HG03378 (cell line): Measurements from ENCODE around the gene ABHD5.

Experiments used
- ATAC-seq: cut with Tn5 transposase; IDR thresholded peaks from one replicate; pipeline ENCODE4 v1.9.1; 2021; ENCODE audit warnings: mild to moderate bottlenecking, moderate library complexity; ENCODE audit not compliant: unreplicated experiment

ABHD5 gene

GRCh38 chr3:43684944-43685343, 5.8 kb upstream of the ABHD5 start:
- no peak for ATAC-seq

GRCh38 chr3:43685921-43686320, 4.8 kb upstream of the ABHD5 start:
- ATAC-seq, result no peak

- ATAC-seq, result no peak
These were observed 4.4 kb upstream of the ABHD5 start for GRCh38 chr3:43686333-43686699.

GRCh38 chr3:43686700-43687498, 3.8 kb upstream of the ABHD5 start:
- ATAC-seq, result no peak

GRCh38 chr3:43687499-43687811, 3.3 kb upstream of the ABHD5 start:
- no peak for ATAC-seq

GRCh38 chr3:43688245-43688650, 2.5 kb upstream of the ABHD5 start:
- ATAC-seq, result no peak

- no peak for ATAC-seq
These were observed 1.6 kb upstream of the ABHD5 start for GRCh38 chr3:43689166-43689565.

GRCh38 chr3:43689766-43690399, 855 bp upstream of the ABHD5 start:
- no peak for ATAC-seq

GRCh38 chr3:43691120-43691995, 620 bp downstream of the ABHD5 start:
- peak; percentile 27 for ATAC-seq

GRCh38 chr3:43692085-43692855, 1.5 kb downstream of the ABHD5 start:
- no peak for ATAC-seq

- ATAC-seq, result no peak
These were observed 2.2 kb downstream of the ABHD5 start for GRCh38 chr3:43692971-43693370.

- ATAC-seq, result no peak
These were observed 2.9 kb downstream of the ABHD5 start for GRCh38 chr3:43693594-43693993.

- ATAC-seq, result no peak
These were observed 4.7 kb downstream of the ABHD5 start for GRCh38 chr3:43695443-43695842.

GRCh38 chr3:43695863-43696262, 5.1 kb downstream of the ABHD5 start:
- ATAC-seq, result no peak

GRCh38 chr3:43696441-43696840, 5.7 kb downstream of the ABHD5 start:
- no peak for ATAC-seq

- no peak for ATAC-seq
These were observed 6.1 kb downstream of the ABHD5 start for GRCh38 chr3:43696881-43697280.

- peak; percentile 62 for ATAC-seq
These were observed 9.1 kb downstream of the ABHD5 start for GRCh38 chr3:43699864-43700263.

- ATAC-seq, result no peak
These were observed 14.0 kb downstream of the ABHD5 start for GRCh38 chr3:43704697-43705096.

- ATAC-seq, result no peak
These were observed 15.6 kb downstream of the ABHD5 start for GRCh38 chr3:43706342-43706741.

- no peak for ATAC-seq
These were observed 16.5 kb downstream of the ABHD5 start for GRCh38 chr3:43707266-43707665.

GRCh38 chr3:43707998-43708397, 17.3 kb downstream of the ABHD5 start:
- no peak for ATAC-seq
